Endothelial cell of umbilical vein (primary cell): ENCODE data around the gene LIX1.

Experiments
- CTCF ChIP-seq, 2 donors: IDR thresholded peaks; 1 replicate in 1 of 2; 2 replicates in 1 of 2; pipeline ENCODE4 v1.5.1; 2011; ENCODE audit warnings: low read length in 2 of 2, mild to moderate bottlenecking in 2 of 2, moderate library complexity in 2 of 2, control low read depth in 1 of 2, inconsistent platforms in 1 of 2, low read depth in 1 of 2; ENCODE audit not compliant: insufficient read depth in 1 of 2; ENCODE audit errors: extremely low read depth in 1 of 2
- FOS ChIP-seq: IDR thresholded peaks from 2 replicates; pipeline ENCODE4 v1.6.1; 2011; ENCODE audit warnings: mild to moderate bottlenecking, low read length, moderate library complexity, borderline replicate concordance; ENCODE audit not compliant: insufficient read depth
- JUN ChIP-seq: IDR thresholded peaks from 2 replicates; pipeline ENCODE4 v1.6.1; 2011; ENCODE audit warnings: borderline replicate concordance, low read depth; ENCODE audit not compliant: insufficient read length, insufficient read depth
- MAX ChIP-seq: IDR thresholded peaks from 2 replicates; pipeline ENCODE4 v1.6.1; 2011; ENCODE audit not compliant: insufficient read depth, insufficient read length
- MYC ChIP-seq: IDR thresholded peaks from one replicate; pipeline ENCODE4 v1.6.1; 2011; ENCODE audit warnings: mild to moderate bottlenecking, low read depth, low read length
- POLR2A ChIP-seq: IDR thresholded peaks from 2 replicates; pipeline ENCODE4 v1.6.1; 2012; ENCODE audit warnings: low read depth, mild to moderate bottlenecking, control low read depth, low read length

GRCh38 chr5:97072696-97073095 lies 69.7 kb downstream of the LIX1 start:
- TF ChIP-seq CTCF (IDR thresholded peaks at IDR 0.05; ENCODE audit: extremely low read depth in 1 of 2, insufficient read depth in 1 of 2, low read depth in 1 of 2, low read length in 2 of 2) (no peak), MAX (no peak), MYC (no peak), JUN (no peak), FOS (no peak), POLR2A (no peak)
